GM12875 (cell line): ENCODE measurements around the gene HSPB7.
A peak's percentile ranks its signal among the peaks of the same experiment; 100 is the strongest.

Source experiments
- H3K4me3 ChIP-seq: one replicate; pipeline ENCODE4 v1.5.1; 2011; ENCODE audit warnings: low read depth, low read length, control low read depth
- CTCF ChIP-seq: IDR thresholded peaks from 2 replicates; pipeline ENCODE4 v1.5.1; 2011; ENCODE audit warnings: low read depth, mild to moderate bottlenecking, control low read depth, inconsistent platforms, low read length, moderate library complexity, borderline replicate concordance; ENCODE audit not compliant: insufficient read depth

Gene HSPB7

GRCh38 chr1:15975358-15975804 lies 42.5 kb downstream of the HSPB7 start:
- H3K4me3 ChIP-seq = peak overlapping the region; percentile 66
- peak; percentile 16; the same call in 1 of the 2 replicates for TF ChIP-seq CTCF

GRCh38 chr1:15974855-15975254 lies 43.0 kb downstream of the HSPB7 start:
- no peak for TF ChIP-seq CTCF
- peak overlapping the region; percentile 66 for H3K4me3 ChIP-seq

- H3K4me3 ChIP-seq = no peak overlapping the region
- TF ChIP-seq CTCF = no peak
Measured at GRCh38 chr1:15973772-15974171, 44.1 kb downstream of the HSPB7 start.

- no peak overlapping the region for H3K4me3 ChIP-seq
- TF ChIP-seq CTCF = no peak
Measured at GRCh38 chr1:15972409-15972808, 45.4 kb downstream of the HSPB7 start.

- TF ChIP-seq CTCF = no peak
- H3K4me3 ChIP-seq = no peak overlapping the region
Measured at GRCh38 chr1:15970911-15971310, 46.9 kb downstream of the HSPB7 start.

- H3K4me3 ChIP-seq = no peak overlapping the region
- no peak for TF ChIP-seq CTCF
Measured at GRCh38 chr1:15969321-15969880, 48.4 kb downstream of the HSPB7 start.

- no peak overlapping the region for H3K4me3 ChIP-seq
- no peak for TF ChIP-seq CTCF
Measured at GRCh38 chr1:15968172-15968571, 49.7 kb downstream of the HSPB7 start.
